Glutamatergic neuron (in vitro differentiated cells): ENCODE results near the gene AGBL2. TPM values are rescaled to one million over a fixed set of nuclear protein-coding genes. Genes with fewer than 3 reads are reported as not detected.

ENCODE experiments used
- DNase-seq: peaks from one replicate; pipeline ENCODE4 v3.0.0; 2022
- H3K27ac Mint-ChIP-seq: one replicate; pipeline ENCODE4 v1.8.0; 2020; ENCODE audit warnings: mild to moderate bottlenecking, mixed read lengths, inconsistent platforms; ENCODE audit not compliant: unreplicated experiment
- H3K27me3 Mint-ChIP-seq: one replicate; pipeline ENCODE4 v1.8.0; 2020; ENCODE audit warnings: mild to moderate bottlenecking, moderate library complexity, mixed read lengths, inconsistent platforms; ENCODE audit not compliant: unreplicated experiment
- H3K36me3 Mint-ChIP-seq: one replicate; pipeline ENCODE4 v1.8.0; 2020; ENCODE audit warnings: mild to moderate bottlenecking, mixed read lengths, inconsistent platforms; ENCODE audit not compliant: unreplicated experiment
- H3K4me1 Mint-ChIP-seq: one replicate; pipeline ENCODE4 v1.8.0; 2020; ENCODE audit warnings: mild to moderate bottlenecking, low read depth, mixed read lengths, inconsistent platforms; ENCODE audit not compliant: unreplicated experiment
- H3K4me3 Mint-ChIP-seq: one replicate; pipeline ENCODE4 v1.8.0; 2020; ENCODE audit warnings: mild to moderate bottlenecking, mixed read lengths, inconsistent platforms; ENCODE audit not compliant: unreplicated experiment
- H3K9me3 Mint-ChIP-seq: one replicate; pipeline ENCODE4 v1.8.0; 2020; ENCODE audit warnings: mild to moderate bottlenecking, moderate library complexity, mixed read lengths, inconsistent platforms; ENCODE audit not compliant: unreplicated experiment
- total RNA-seq: library from RNA; stranded (reverse); fragmentation: NEBNext Ultra II Directional; extraction: Animal tissue kit (Norgen Biotek cat#: 25700); gene quantifications from one replicate; pipeline ENCODE4 v1.2.1, GENCODE V29; 2021; ENCODE audit not compliant: unreplicated experiment
- TF ChIP-seq, protein P1 (sequence below): fragments of 200-600 bp; sonication (generic); IDR thresholded peaks from one replicate; pipeline ENCODE4 v1.5.0; 2021; ENCODE audit not compliant: partially characterized antibody, unreplicated experiment

AGBL2 gene
- total RNA-seq, 1 donor from 2014 or later, result 1.7 TPM

DNA sequence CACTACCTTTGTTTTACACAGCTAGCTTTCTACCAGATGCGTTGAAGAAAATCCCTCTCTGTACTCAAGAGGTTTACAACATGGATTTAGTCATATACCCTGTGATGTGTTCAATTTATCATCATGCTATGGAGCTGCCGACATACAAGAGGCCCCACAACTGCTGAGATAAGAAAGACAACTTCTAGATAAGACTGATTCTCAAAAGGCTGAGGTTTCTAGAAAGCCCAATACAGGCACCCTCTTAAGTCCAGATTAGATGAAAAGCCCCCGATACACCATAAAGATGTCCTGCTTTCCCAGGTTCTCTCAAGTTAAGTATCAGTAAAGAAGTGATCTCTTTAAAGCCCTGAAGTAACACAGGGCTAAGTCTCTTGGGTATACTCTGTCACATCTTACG lies 87.1 kb downstream of the AGBL2 start:
- TF ChIP-seq, protein P1, sequence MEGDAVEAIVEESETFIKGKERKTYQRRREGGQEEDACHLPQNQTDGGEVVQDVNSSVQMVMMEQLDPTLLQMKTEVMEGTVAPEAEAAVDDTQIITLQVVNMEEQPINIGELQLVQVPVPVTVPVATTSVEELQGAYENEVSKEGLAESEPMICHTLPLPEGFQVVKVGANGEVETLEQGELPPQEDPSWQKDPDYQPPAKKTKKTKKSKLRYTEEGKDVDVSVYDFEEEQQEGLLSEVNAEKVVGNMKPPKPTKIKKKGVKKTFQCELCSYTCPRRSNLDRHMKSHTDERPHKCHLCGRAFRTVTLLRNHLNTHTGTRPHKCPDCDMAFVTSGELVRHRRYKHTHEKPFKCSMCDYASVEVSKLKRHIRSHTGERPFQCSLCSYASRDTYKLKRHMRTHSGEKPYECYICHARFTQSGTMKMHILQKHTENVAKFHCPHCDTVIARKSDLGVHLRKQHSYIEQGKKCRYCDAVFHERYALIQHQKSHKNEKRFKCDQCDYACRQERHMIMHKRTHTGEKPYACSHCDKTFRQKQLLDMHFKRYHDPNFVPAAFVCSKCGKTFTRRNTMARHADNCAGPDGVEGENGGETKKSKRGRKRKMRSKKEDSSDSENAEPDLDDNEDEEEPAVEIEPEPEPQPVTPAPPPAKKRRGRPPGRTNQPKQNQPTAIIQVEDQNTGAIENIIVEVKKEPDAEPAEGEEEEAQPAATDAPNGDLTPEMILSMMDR, result no peak
- H3K27ac Mint-ChIP-seq, result no peak overlapping the region

DNA sequence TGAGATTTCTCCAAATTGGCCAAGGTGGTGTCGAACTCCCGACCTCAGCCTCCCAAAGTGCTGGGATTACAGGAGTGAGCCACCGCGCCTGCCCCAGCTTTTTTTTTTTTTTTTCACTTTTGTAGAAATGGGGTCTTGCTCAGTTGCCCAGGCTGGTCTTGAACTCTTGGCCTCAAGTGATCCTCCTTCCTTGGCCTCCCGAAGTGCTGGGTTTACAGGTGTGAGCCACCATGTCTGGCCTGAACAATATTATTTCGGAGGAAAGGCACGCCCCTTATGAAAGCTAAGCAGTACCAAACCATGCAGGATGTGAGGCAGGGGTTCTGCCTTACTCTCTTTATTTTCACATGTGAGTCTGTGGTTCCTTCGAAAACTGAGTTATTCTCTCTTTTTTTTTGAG lies 88.9 kb downstream of the AGBL2 start:
- DNase-seq, result no peak
- H3K36me3 Mint-ChIP-seq, result no peaks in the 10 kb centered on the region
- no peaks in the 10 kb centered on the region for H3K9me3 Mint-ChIP-seq
- no peak overlapping the region for H3K27ac Mint-ChIP-seq
- TF ChIP-seq, protein P1, result no peak
- no peak overlapping the region for H3K4me3 Mint-ChIP-seq
- peaks cover 2% of the 10 kb centered on the region for H3K27me3 Mint-ChIP-seq
- H3K4me1 Mint-ChIP-seq, result no peaks in the 10 kb centered on the region

More for the DNA sequence above, 87.1 kb downstream of the AGBL2 start:
- no peak for DNase-seq
- Mint-ChIP-seq H3K9me3 (no peaks in the 10 kb centered on the region), H3K36me3 (no peaks in the 10 kb centered on the region), H3K4me3 (no peak overlapping the region), H3K4me1 (no peaks in the 10 kb centered on the region), H3K27me3 (peaks cover 2% of the 10 kb centered on the region)

DNA sequence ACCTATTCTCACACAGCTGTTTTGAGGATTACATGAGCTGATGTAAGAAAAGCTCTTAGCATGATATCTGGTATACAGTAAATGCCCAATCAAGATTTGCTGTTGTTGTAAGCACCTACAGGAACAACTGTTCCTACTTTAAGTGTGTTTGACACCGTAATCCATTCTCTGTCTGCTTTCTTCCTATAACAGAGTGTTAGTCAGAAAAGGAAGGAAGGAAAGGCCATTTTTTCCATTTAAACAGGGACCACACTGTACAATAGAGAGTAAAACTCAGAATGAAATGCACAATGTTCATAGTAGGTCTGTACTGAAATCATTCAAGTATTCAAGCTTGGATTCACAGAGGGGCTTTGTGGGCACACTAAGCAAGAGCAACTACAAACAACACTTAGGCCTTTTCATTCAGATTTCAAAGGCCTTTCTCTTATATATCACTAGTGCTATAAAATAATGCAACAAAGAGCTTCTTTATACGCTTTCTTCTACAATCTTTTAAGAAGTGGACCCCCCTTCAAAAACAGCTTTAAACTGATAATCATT lies 94.3 kb downstream of the AGBL2 start:
- no peak for DNase-seq
- no peak overlapping the region for H3K27ac Mint-ChIP-seq
- H3K4me1 Mint-ChIP-seq, result no peaks in the 10 kb centered on the region
- no peak overlapping the region for H3K4me3 Mint-ChIP-seq
- H3K36me3 Mint-ChIP-seq, result no peaks in the 10 kb centered on the region
- no peaks in the 10 kb centered on the region for H3K9me3 Mint-ChIP-seq
- TF ChIP-seq, protein P1, result no peak
- no peaks in the 10 kb centered on the region for H3K27me3 Mint-ChIP-seq

DNA sequence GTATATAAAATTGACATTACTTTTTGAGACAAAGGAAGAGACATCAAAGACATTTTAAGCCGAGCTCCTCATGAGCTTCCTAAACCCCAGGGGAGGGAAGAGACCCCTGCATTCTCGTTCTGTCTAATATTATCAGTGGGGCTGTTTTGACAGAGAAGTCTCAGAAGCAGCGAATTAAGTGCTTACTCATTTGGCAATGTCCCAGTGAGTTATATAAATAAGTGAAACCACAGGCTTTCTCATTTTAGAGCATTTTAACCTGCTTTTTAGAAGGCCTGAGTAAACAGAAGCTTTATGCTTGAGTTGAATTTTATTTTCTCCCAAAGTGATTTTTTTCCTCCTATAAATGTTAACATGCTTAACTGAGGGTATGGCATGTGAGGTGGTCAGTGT lies 97.8 kb downstream of the AGBL2 start:
- no peak for DNase-seq
- H3K27ac Mint-ChIP-seq, result no peak overlapping the region
- H3K4me1 Mint-ChIP-seq, result no peaks in the 10 kb centered on the region
- H3K27me3 Mint-ChIP-seq, result no peaks in the 10 kb centered on the region
- TF ChIP-seq, protein P1, result no peak
- H3K36me3 Mint-ChIP-seq, result no peaks in the 10 kb centered on the region
- H3K9me3 Mint-ChIP-seq, result peaks cover 2% of the 10 kb centered on the region
- H3K4me3 Mint-ChIP-seq, result no peak overlapping the region

DNA sequence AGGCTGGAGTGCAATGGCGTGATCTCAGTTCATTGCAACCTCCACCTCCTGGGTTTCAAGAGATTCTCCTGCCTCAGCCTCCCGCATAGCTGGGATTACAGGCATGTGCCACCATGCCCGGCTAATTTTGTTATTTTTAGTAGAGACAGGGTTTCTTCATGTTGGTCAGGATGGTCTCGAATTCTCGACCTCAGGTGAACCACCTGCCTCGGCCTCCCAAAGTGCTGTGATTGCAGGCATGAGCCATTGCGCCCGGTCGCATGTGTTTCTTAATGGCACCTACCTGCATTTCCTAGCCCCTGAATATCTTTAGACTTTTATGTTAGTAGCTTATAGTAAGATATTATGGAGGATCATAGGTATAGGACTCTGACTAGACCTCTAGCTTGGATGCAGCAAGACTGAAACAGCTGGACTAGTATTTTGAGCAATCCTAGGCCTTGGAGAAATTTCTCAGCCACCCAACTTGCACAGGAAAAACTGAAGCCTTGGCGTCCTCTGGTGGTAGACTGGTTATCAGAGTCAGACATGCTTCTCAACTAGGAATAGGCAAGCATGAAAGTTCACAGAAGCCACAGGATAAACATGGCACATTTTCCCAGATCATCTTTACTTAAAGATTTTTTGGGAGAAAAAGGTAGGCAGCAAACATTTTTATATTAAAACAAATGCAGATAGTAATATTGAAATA lies 98.3 kb downstream of the AGBL2 start:
- H3K9me3 Mint-ChIP-seq, result peaks cover 2% of the 10 kb centered on the region
- TF ChIP-seq, protein P1, result peak; percentile 33

More for the DNA sequence above, 98.3 kb downstream of the AGBL2 start:
- H3K36me3 Mint-ChIP-seq, result no peaks in the 10 kb centered on the region
- no peaks in the 10 kb centered on the region for H3K27me3 Mint-ChIP-seq
- no peaks in the 10 kb centered on the region for H3K4me1 Mint-ChIP-seq
- no peak overlapping the region for H3K4me3 Mint-ChIP-seq
- no peak overlapping the region for H3K27ac Mint-ChIP-seq
- peak; percentile 56 for DNase-seq
